OCI-LY1 (cell line): ENCODE measurements around the gene PPFIA1.

ENCODE experiments used
- H2AFZ ChIP-seq: fragments of 200-600 bp; sonication (generic), shearing (Covaris generic); 2 replicates; pipeline ENCODE4 v1.6.0; 2014; ENCODE audit warnings: antibody characterized with exemption, mild to moderate bottlenecking, low read length
- H3F3A ChIP-seq: fragments of 200-600 bp; sonication (generic), shearing (Covaris generic); 2 replicates; pipeline ENCODE4 v1.6.0; 2014; ENCODE audit warnings: mild to moderate bottlenecking, antibody characterized with exemption, low read length, moderate library complexity; ENCODE audit not compliant: insufficient read depth
- H3K27ac ChIP-seq: fragments of 200-600 bp; sonication (generic); 2 replicates; pipeline ENCODE4 v1.5.1; 2014; ENCODE audit warnings: low read length, mixed run types, mild to moderate bottlenecking, low read depth; ENCODE audit not compliant: poor library complexity, severe bottlenecking
- H3K27me3 ChIP-seq: fragments of 200-600 bp; sonication (generic); 2 replicates; pipeline ENCODE4 v1.6.0; 2014; ENCODE audit warnings: antibody characterized with exemption, mild to moderate bottlenecking, low read length, moderate library complexity; ENCODE audit not compliant: insufficient read depth
- H3K36me3 ChIP-seq: fragments of 200-600 bp; sonication (generic); 2 replicates; pipeline ENCODE4 v1.6.1; 2014; ENCODE audit warnings: mild to moderate bottlenecking, antibody characterized with exemption, low read length, moderate library complexity, mixed read lengths; ENCODE audit not compliant: insufficient read depth
- H3K4me1 ChIP-seq: fragments of 200-600 bp; sonication (generic); 2 replicates; pipeline ENCODE4 v1.5.1; 2014; ENCODE audit warnings: mild to moderate bottlenecking, low read length, moderate library complexity; ENCODE audit not compliant: insufficient read depth, severe bottlenecking
- H3K4me2 ChIP-seq: fragments of 200-600 bp; sonication (generic), shearing (Covaris generic); 2 replicates; pipeline ENCODE4 v1.6.1; 2014; ENCODE audit warnings: low read length
- H3K4me3 ChIP-seq: fragments of 200-600 bp; sonication (generic); 2 replicates; pipeline ENCODE4 v1.5.1; 2014; ENCODE audit warnings: low read length, low read depth, mild to moderate bottlenecking, mixed read lengths; ENCODE audit not compliant: poor library complexity, severe bottlenecking
- H3K79me2 ChIP-seq: fragments of 200-600 bp; shearing (Covaris generic); 2 replicates; pipeline ENCODE4 v1.6.1; 2016; ENCODE audit warnings: mixed run types, low read length, mixed read lengths; ENCODE audit not compliant: insufficient read depth
- H3K9ac ChIP-seq: fragments of 200-600 bp; sonication (generic), shearing (Covaris generic); 2 replicates; pipeline ENCODE4 v1.6.1; 2014; ENCODE audit warnings: mild to moderate bottlenecking, low read length, mixed read lengths
- H3K9me2 ChIP-seq: fragments of 200-600 bp; sonication (generic), shearing (Covaris generic); 2 replicates; pipeline ENCODE4 v1.6.1; 2014; ENCODE audit warnings: low read depth, mild to moderate bottlenecking, low read length, mixed read lengths
- H3K9me3 ChIP-seq: fragments of 200-600 bp; shearing (Covaris generic); 2 replicates; pipeline ENCODE4 v1.6.1; 2014; ENCODE audit warnings: low read length, mixed read lengths
- H4K20me1 ChIP-seq: fragments of 200-600 bp; sonication (generic), shearing (Covaris generic); 2 replicates; pipeline ENCODE4 v1.6.0; 2016; ENCODE audit warnings: mild to moderate bottlenecking, low read length; ENCODE audit not compliant: insufficient read depth
- CTCF ChIP-seq: fragments of 200-600 bp; sonication (generic), shearing (Covaris generic); IDR thresholded peaks from 2 replicates; pipeline ENCODE4 v1.5.1; 2017; ENCODE audit warnings: mild to moderate bottlenecking, antibody characterized with exemption, low read length, moderate library complexity, mixed read lengths
- EZH2 ChIP-seq: fragments of 200-600 bp; sonication (generic), shearing (Covaris generic); IDR thresholded peaks from 2 replicates; pipeline ENCODE4 v1.8.0; 2017; ENCODE audit warnings: borderline replicate concordance, mixed run types, mild to moderate bottlenecking, antibody characterized with exemption, low read length, moderate library complexity, mixed read lengths

The PPFIA1 gene

GRCh38 chr11:70272009-70272408, 1.5 kb downstream of the PPFIA1 start:
- no peaks in the 10 kb centered on the region for H3K27me3 ChIP-seq
- H3K4me3 ChIP-seq, result peak overlapping the region; percentile 70
- no peaks in the 10 kb centered on the region for H3K9me2 ChIP-seq
- H3K9me3 ChIP-seq, result no peaks in the 10 kb centered on the region
- H3K36me3 ChIP-seq, result peaks cover 42% of the 10 kb centered on the region
- no peaks in the 10 kb centered on the region for H3F3A ChIP-seq
- H3K79me2 ChIP-seq, result 0 out of 2 replicates have a peak, but pooled peaks cover 6% of the 10 kb centered on the region
- TF ChIP-seq EZH2 (no peak), CTCF (no peak)
- no peak overlapping the region for H2AFZ ChIP-seq
- H3K27ac ChIP-seq, result no peak overlapping the region
- peaks cover 26% of the 10 kb centered on the region for H3K4me1 ChIP-seq
- peak overlapping the region; percentile 29; the same call in 1 of the 2 replicates for H3K9ac ChIP-seq
- H4K20me1 ChIP-seq, result no peaks in the 10 kb centered on the region
- peak overlapping the region; percentile 75 for H3K4me2 ChIP-seq

GRCh38 chr11:70278994-70279393, 8.5 kb downstream of the PPFIA1 start:
- H3K27me3 ChIP-seq, result no peaks in the 10 kb centered on the region
- H3K36me3 ChIP-seq, result peaks cover 73% of the 10 kb centered on the region
- H4K20me1 ChIP-seq, result no peaks in the 10 kb centered on the region
- H3K9me2 ChIP-seq, result no peaks in the 10 kb centered on the region
- no peak overlapping the region for H3K4me3 ChIP-seq
- no peaks in the 10 kb centered on the region for H3K4me1 ChIP-seq
- H3K4me2 ChIP-seq, result no peak overlapping the region
- 0 out of 2 replicates have a peak, but pooled peaks cover 4% of the 10 kb centered on the region for H3K79me2 ChIP-seq
- no peak overlapping the region for H3K9ac ChIP-seq
- TF ChIP-seq CTCF (no peak), EZH2 (no peak)
- no peaks in the 10 kb centered on the region for H3K9me3 ChIP-seq
- H3F3A ChIP-seq, result no peaks in the 10 kb centered on the region
- no peak overlapping the region for H3K27ac ChIP-seq
- no peak overlapping the region for H2AFZ ChIP-seq

- no peaks in the 10 kb centered on the region for H3K79me2 ChIP-seq
- no peak for TF ChIP-seq EZH2
- TF ChIP-seq CTCF, result no peak
- peaks cover 70% of the 10 kb centered on the region for H3K36me3 ChIP-seq
These were observed 10.7 kb downstream of the PPFIA1 start for GRCh38 chr11:70281156-70281609.

More at GRCh38 chr11:70281156-70281609, 10.7 kb downstream of the PPFIA1 start:
- no peaks in the 10 kb centered on the region for H3K9me3 ChIP-seq
- no peaks in the 10 kb centered on the region for H3K27me3 ChIP-seq
- no peak overlapping the region for H3K27ac ChIP-seq
- H2AFZ ChIP-seq, result no peak overlapping the region
- no peak overlapping the region for H3K4me3 ChIP-seq
- H4K20me1 ChIP-seq, result no peaks in the 10 kb centered on the region
- H3K9ac ChIP-seq, result no peak overlapping the region
- H3F3A ChIP-seq, result no peaks in the 10 kb centered on the region
- H3K4me2 ChIP-seq, result no peak overlapping the region
- H3K4me1 ChIP-seq, result no peaks in the 10 kb centered on the region
- H3K9me2 ChIP-seq, result no peaks in the 10 kb centered on the region
